Endometrial microvascular endothelial cells (primary cell): Measurements from ENCODE around the gene BGN. TPM values are rescaled to one million over a fixed set of nuclear protein-coding genes. Genes with fewer than 3 reads are reported as not detected.

Experiments used
- in situ Hi-C: cut with HindIII; loops from 2 replicates; pipeline ENCODE4 v1.10.0; 2017; ENCODE audit warnings: low sequenced_read_pairs, low pct_unique_long_range_greater_than_20kb; ENCODE audit errors: inconsistent ontology term
- total RNA-seq: library from RNA; depleted of rRNA; stranded (reverse); fragments of >200 nt; gene quantifications from one replicate; pipeline ENCODE4 v1.2.3, GENCODE V29; 2015; ENCODE audit errors: inconsistent ontology term

The BGN gene
- total RNA-seq, 1 donor from 2014 or later = 2.9 TPM

DNA sequence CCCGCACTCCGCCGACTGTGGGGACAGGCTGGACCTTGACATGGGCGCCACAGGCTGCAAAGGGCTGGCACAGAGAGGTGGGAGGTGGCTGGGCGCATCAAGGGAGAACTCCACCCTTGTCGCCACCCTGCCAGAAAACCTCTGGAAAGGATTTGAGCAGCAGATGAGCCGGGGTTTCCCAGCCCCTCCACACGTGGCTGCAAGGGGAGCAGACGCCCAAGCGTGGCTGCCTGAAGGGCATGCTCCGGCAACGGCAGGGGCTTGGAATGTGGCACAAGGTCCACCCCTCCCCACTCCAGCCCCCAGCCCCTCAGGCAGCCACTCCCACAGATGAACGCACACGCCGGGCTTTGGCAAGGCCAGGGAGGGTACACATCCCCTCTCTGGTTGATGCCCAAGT is 4.6 kb downstream of the BGN start:
- in situ Hi-C loops = no loop called here

GRCh38 chrX:153499876-153500275 is 5.1 kb downstream of the BGN start:
- in situ Hi-C loops = no loop called here

DNA sequence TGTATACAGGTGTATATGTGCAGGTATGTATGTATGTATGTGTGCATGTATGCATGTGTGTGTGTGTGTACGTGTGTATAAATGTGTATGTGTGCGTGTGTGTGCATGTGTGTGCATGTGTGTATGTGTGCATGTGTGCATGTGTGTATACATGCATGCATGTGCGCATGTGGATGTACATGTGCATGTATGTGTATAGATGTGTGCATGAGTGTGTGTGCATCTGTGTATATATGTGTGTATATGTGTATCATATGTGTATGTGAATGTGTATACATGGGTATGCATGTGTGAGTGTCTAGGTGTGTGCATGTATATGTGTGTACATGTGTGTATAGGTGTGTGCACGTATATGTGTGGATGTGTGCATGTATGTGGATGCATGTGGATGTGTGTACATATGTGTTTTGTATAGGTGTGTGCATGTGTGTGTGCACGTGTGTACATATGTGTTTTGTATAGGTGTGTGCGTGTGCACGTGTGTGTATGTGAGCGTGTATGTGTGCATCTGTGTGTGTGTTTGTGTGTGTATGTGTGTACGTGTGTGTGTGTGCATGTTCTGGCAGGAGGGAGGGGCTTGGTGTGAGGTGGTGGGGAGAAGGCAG is 6.0 kb downstream of the BGN start:
- in situ Hi-C loops = no loop called here

- in situ Hi-C loops = no loop called here
Observed at GRCh38 chrX:153501530-153501929, 6.8 kb downstream of the BGN start.

DNA sequence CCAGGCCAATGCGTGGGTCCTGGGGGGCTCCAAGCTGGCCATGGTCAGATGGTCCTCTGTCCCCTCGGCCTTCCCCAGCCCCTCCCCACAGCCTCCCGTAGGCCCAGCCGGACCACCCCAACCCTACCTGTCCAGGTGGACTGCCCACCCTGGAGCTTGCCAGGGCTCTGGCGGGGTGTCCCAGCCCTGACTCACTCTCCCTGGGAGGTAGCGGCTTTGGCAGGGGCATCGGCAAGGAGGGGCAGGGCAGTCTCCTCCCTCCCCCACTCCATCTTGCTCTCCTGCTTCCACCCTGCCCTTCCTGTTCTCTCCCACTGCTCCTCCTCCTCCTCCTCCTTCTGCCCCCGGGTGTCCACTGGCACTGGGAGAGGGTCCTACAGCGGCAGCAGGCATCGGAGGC is 7.4 kb downstream of the BGN start:
- in situ Hi-C loops = no loop called here

GRCh38 chrX:153502796-153503195 is 8.0 kb downstream of the BGN start:
- in situ Hi-C loops = no loop called here

GRCh38 chrX:153504445-153505016 is 9.8 kb downstream of the BGN start:
- in situ Hi-C loops = no loop called here

- in situ Hi-C loops = no loop called here
Observed at GRCh38 chrX:153505361-153505760, 10.6 kb downstream of the BGN start.

GRCh38 chrX:153507484-153508178 is 12.9 kb downstream of the BGN start:
- in situ Hi-C loops = no loop called here

DNA sequence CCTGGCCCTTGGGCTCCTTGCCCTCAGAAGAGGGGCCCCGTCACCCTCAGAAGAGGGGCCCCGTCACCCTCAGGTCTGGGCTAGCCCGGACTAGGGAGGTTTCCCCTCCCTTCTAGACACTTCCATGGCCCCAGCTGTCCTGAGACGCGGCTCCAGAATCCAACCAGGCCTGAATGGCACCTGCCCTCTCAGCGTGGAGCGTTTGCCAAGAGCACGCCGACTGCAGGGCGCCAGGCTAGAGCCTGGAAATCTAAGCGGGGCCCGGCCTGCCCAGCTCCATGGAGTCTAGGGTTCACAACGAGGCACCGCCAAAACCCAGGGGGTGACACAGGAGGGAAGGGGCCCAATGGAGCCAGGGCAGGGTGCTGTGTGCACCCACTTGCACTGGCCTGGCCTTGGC is 14.8 kb downstream of the BGN start:
- in situ Hi-C loops = no loop called here

GRCh38 chrX:153510383-153510782 is 15.6 kb downstream of the BGN start:
- in situ Hi-C loops = no loop called here

GRCh38 chrX:153511784-153512500 is 17.2 kb downstream of the BGN start:
- in situ Hi-C loops = no loop called here

GRCh38 chrX:153512501-153512893 is 17.7 kb downstream of the BGN start:
- in situ Hi-C loops = no loop called here

GRCh38 chrX:153513265-153513664 is 18.5 kb downstream of the BGN start:
- in situ Hi-C loops = no loop called here

DNA sequence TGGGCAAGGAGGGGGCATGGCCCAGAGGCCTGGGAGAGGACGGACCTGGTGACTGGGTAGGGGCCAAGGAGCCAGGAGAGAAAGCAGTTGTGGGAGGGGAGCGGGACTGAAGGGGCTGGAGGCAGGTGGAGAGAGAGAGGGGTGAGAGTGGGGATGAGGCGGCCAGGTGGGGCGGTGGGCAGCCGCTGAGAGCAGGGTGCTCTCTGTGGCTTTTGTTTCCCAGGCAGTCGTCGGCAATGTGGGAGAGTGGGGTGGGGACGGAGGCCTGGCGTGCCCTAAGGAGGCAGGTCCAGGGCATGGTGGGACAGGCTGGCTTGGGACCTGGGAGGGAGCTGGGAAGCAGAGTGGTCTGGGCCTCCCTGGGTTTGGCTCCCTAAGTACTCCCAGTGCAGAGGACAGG is 19.5 kb downstream of the BGN start:
- in situ Hi-C loops = no loop called here

- in situ Hi-C loops = no loop called here
Observed at GRCh38 chrX:153515435-153515834, 20.7 kb downstream of the BGN start.

- in situ Hi-C loops = no loop called here
Observed at GRCh38 chrX:153516073-153516472, 21.3 kb downstream of the BGN start.

DNA sequence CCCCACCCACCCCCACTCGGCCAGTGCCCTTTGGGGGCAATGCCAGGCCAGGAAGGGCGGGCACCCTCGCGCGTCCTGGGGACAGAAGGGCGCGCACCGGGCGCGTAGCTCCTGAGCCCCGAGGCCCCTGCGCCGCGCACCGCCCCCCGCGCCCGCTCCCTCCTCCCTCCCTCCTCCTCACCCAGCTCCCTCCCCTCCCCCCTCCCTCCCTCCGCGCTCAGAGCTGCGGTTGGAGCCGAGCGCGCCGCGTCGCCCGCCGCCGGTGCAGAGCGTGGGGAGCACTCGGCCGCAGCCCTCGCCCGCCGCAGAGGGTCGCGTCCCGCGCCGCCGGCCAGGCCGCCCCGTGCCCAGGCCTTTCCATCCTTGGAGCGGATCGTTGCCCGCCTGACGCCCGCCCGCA is 22.6 kb downstream of the BGN start, which contains the start of gene ATP2B3:
ATP2B3 (plus strand) TSS at position 220 of the 400 bp plus-strand sequence. CDS start 18,606 bp downstream, outside the sequence.
- in situ Hi-C loops = no loop called here

GRCh38 chrX:153517946-153518834 is 23.4 kb downstream of the BGN start:
- in situ Hi-C loops = no loop called here
